Aorta (tissue), 5 donors: ENCODE measurements around the gene SPDYE2B. TPM values are rescaled to one million over a fixed set of nuclear protein-coding genes. Genes with fewer than 3 reads are reported as not detected.
"Not testable (repeated sequence)": the region's sequence is repeated elsewhere in the genome, so short reads cannot be mapped to it uniquely, and the experiment has no call there.

ENCODE experiments used
- ATAC-seq: fragments of 200-7000 bp; cut with Tn5 transposase; one replicate; pipeline ENCODE4 v1.9.1; 2022; ENCODE audit warnings: moderate library complexity; ENCODE audit not compliant: low FRiP score
- DNase-seq, 2 donors: peaks; one replicate each; pipeline ENCODE4 v3.0.0-alpha.2; 2020
- H3K27ac ChIP-seq, 2 donors: one replicate each; pipeline ENCODE4 v1.5.1; 2013; ENCODE audit warnings: low read length in 2 of 2, mild to moderate bottlenecking in 2 of 2, moderate library complexity in 2 of 2, control low read depth in 1 of 2, inconsistent platforms in 1 of 2, low read depth in 1 of 2
- H3K27me3 ChIP-seq, 2 donors: one replicate each; pipeline ENCODE4 v1.6.1; 2013; ENCODE audit warnings: control low read depth in 1 of 2, low read length in 1 of 2, mild to moderate bottlenecking in 1 of 2, moderate library complexity in 1 of 2; ENCODE audit not compliant: insufficient read depth in 2 of 2, control insufficient read depth in 1 of 2
- H3K36me3 ChIP-seq, 2 donors: one replicate each; pipeline ENCODE4 v1.6.1; 2013; ENCODE audit warnings: control low read depth in 1 of 2, low read length in 1 of 2, mild to moderate bottlenecking in 1 of 2; ENCODE audit not compliant: insufficient read depth in 2 of 2, control insufficient read depth in 1 of 2
- H3K4me1 ChIP-seq, 2 donors: one replicate each; pipeline ENCODE4 v1.6.1; 2013; ENCODE audit warnings: low read length in 2 of 2, control low read depth in 1 of 2, mild to moderate bottlenecking in 1 of 2, moderate library complexity in 1 of 2; ENCODE audit not compliant: insufficient read depth in 2 of 2, control insufficient read depth in 1 of 2
- H3K4me3 ChIP-seq, 2 donors: one replicate each; pipeline ENCODE4 v1.5.1; 2013; ENCODE audit warnings: low read length in 2 of 2, control low read depth in 1 of 2, mild to moderate bottlenecking in 1 of 2
- H3K9me3 ChIP-seq: one replicate; pipeline ENCODE4 v1.6.1; 2013; ENCODE audit warnings: mild to moderate bottlenecking, low read length; ENCODE audit not compliant: control insufficient read depth
- WGBS, 2 donors: extraction: QIAGEN DNeasy Blood & Tissue Kit; methylation state at CpG; one replicate each; pipeline ENCODE4 v1.1.7; 2013; 5-methylcytosine and 5-hydroxymethylcytosine counted together
- intact Hi-C, 2 donors: fragments of 100-400 bp; cut with DNase I; formaldehyde crosslinking; loops; one replicate each; pipeline versions ENCODE4 v1.14.2 to v1.15.0; 2022
- polyA plus RNA-seq, 2 donors: library from polyadenylated mRNA; stranded (reverse); fragments of 200-250 nt; gene quantifications; one replicate each; pipeline ENCODE4 v1.2.3, GENCODE V29; 2013
- total RNA-seq, 2 donors: library from RNA; stranded (reverse); fragmentation: NEBNext Ultra II Directional; extraction: Animal tissue kit (Norgen Biotek cat#: 25700); gene quantifications; one replicate each; pipeline ENCODE4 v1.2.1, GENCODE V29; 2021
- donor health status: healthy with polysubstance abuse.
- donor health status: Bipolar disorder and iron deficiency.
- donor health status: DM: no; HTN: no; CAD: no.
- donor health status: DM: no; HTN: no; CAD: no.
- donor health status: DM: yes; HTN: yes; CAD: no.

SPDYE2B gene
- total and polyA plus RNA-seq, 4 donors: not detected

DNA sequence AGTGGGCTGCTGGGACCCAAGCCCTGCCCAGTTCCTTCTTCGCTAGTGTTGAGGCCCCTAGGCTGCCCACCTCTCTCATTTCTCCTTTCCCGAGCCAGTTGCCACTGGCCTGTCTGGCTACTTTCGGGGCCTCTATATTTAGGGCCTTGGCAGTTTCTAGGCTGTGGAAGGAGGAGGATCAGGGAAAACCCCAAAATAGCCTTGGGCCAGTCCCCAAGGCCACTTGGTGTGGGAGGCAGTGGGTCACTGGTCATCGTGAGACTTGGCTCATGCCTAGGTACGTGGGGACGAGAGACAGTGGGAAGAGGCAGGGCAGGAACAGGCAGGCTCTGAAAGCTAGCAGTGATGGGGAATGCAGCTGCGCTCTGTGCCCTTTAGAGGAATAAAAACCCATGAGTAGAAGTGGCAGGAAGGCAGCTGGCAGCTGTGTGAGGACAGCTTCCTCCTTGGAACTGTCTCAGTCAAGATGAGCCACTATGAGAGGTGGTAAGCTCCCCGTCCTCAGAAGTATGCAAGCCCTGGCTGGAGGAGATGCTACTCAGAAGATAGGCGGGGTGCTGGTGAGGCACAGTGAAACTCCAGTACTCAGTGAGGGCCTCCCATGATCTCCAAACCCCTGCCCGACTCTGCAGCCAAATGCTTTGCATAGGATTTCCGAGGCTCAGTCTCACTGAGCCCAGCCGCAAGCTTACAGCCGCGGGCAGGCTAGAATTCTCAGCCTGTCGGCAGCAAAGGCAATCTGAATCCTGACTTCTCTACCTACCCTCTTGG lies 36.4 kb upstream of the SPDYE2B start:
- intact Hi-C loops, ATAC-seq, H3K27ac ChIP-seq, H3K9me3 ChIP-seq, H3K36me3 ChIP-seq, H3K4me1 ChIP-seq, H3K4me3 ChIP-seq, H3K27me3 ChIP-seq: not testable (repeated sequence)
- DNase-seq: peak in 1 of 2 donors; percentile 50
- 22 to 29% methylated on average over 4 to 5 of the region's 15 CpGs for WGBS, 2 donors

DNA sequence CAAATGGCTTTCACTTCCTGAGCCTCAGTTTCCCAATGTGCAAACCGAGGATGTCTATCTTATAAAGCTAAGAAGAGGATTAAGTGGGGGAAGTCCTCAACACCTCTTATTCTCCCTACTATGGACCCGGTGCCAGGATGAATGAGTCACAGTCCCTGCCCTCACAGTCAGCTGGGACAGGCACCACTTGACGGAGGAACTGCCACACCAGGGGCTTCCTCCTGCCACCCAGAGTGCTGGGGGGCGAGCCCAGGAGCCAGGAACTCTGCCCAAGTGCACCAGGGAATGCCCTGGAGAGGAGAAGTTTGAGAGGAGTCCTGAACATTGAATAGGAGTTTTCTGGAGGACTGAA lies 35.8 kb upstream of the SPDYE2B start:
- H3K36me3 ChIP-seq, H3K27ac ChIP-seq, H3K4me1 ChIP-seq, H3K9me3 ChIP-seq, DNase-seq, H3K4me3 ChIP-seq, H3K27me3 ChIP-seq, intact Hi-C loops: not testable (repeated sequence)
- no CpG with 5 or more reads among the region's 4 CpGs for WGBS, 2 donors
- ATAC-seq: peak; percentile 42

DNA sequence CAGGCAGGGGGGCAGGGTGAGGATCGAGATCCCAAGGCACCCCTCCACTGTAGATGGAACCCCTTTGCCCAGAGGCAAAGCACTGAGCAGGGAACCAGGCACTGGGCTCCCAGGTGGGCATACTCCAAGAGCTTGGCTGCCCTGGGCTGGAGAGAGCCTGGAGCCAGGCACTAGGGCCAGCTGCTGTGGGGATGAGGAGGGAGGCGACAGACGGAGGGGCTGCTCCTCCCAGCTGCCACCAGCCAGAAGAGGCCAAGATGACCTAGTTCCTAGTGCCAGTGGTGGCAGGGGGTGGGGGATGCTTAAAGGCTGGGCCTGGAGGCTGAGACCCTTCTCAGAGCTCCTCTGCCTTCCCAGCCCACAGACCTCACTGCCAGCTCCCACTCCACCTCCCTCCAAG lies 35.2 kb upstream of the SPDYE2B start:
- H3K27me3 ChIP-seq, H3K4me3 ChIP-seq, H3K9me3 ChIP-seq, H3K36me3 ChIP-seq, DNase-seq, intact Hi-C loops, H3K4me1 ChIP-seq, H3K27ac ChIP-seq: not testable (repeated sequence)
- ATAC-seq: peak; percentile 0
- no CpG with 5 or more reads among the region's 3 CpGs for WGBS, 2 donors

GRCh38 chr7:102615930-102616329 lies 34.2 kb upstream of the SPDYE2B start:
- ATAC-seq, H3K4me1 ChIP-seq, H3K36me3 ChIP-seq, DNase-seq, H3K9me3 ChIP-seq, H3K4me3 ChIP-seq, H3K27me3 ChIP-seq, H3K27ac ChIP-seq, intact Hi-C loops: not testable (repeated sequence)
- WGBS, 2 donors: no CpG with 5 or more reads among the region's 10 CpGs

DNA sequence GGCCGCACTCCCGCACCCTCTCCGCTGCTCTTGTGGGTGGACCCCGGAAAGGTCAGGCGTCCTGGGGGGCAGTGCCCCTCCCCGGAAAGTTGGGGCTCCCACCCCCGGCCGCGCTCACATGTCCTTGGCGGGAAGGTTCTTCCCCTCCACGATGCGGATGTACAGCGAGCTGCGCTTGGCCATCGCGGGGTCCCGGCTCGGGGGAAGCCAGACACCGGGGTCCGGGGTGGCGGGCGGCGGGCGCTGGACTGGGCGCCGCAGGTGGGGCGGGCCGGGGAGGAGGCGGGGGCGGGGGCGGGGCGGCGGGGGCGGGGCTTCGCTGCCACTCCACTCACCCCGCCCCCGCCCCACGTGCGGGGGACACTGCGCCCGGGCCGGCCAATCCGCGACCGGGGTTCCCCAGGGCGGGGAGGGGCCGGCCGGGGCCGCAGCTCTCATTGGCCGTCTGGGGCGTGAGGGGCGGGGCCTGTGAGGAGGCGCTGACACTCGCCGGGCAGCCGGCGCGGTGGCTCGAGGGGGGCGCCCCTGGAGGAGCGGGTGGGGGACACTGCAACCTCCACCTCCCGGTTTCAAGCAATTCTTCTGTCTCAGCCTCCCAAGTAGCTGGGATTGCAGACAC lies 33.5 kb upstream of the SPDYE2B start, which contains the start of gene RASA4:
TSS of gene RASA4 (minus strand) at position 250 of the 619 bp plus-strand sequence. CDS start at position 183, 67 bp downstream.
- H3K27me3 ChIP-seq, H3K36me3 ChIP-seq, intact Hi-C loops, H3K4me1 ChIP-seq, H3K9me3 ChIP-seq, H3K27ac ChIP-seq: not testable (repeated sequence)
- DNase-seq (peak; percentile 70 to 80), ATAC-seq (peak; percentile 91)
- H3K4me3 ChIP-seq: peak within 1 kb of the TSS; percentile 36 to 64
- 0% methylated on average over 18 to 29 of the region's 62 CpGs for WGBS, 2 donors

DNA sequence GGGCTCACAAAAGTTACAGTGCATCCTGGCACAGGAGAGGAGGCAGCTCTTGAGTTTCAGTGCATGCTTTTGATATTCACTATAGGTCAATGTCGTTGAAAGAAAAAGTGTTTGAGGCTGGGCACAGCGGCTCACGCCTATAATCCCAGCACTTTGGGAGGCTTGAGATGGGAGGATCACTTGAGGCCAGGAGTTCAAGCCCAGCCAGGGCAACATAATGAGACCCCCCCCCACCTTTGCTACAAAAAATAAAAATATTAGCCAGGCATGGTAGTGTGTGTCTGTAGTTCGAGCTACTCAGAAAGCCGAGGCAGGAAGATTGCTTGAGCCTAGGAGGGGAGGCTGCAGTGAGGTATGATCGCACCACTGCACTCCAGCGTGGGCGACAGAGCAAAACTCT lies 32.0 kb upstream of the SPDYE2B start:
- H3K4me1 ChIP-seq, H3K27me3 ChIP-seq, H3K9me3 ChIP-seq, ATAC-seq, intact Hi-C loops, H3K36me3 ChIP-seq, H3K27ac ChIP-seq, H3K4me3 ChIP-seq: not testable (repeated sequence)
- WGBS, 2 donors: 85% methylated on average over 3 to 5 of the region's 8 CpGs
- peak in 1 of 2 donors; percentile 15 for DNase-seq

DNA sequence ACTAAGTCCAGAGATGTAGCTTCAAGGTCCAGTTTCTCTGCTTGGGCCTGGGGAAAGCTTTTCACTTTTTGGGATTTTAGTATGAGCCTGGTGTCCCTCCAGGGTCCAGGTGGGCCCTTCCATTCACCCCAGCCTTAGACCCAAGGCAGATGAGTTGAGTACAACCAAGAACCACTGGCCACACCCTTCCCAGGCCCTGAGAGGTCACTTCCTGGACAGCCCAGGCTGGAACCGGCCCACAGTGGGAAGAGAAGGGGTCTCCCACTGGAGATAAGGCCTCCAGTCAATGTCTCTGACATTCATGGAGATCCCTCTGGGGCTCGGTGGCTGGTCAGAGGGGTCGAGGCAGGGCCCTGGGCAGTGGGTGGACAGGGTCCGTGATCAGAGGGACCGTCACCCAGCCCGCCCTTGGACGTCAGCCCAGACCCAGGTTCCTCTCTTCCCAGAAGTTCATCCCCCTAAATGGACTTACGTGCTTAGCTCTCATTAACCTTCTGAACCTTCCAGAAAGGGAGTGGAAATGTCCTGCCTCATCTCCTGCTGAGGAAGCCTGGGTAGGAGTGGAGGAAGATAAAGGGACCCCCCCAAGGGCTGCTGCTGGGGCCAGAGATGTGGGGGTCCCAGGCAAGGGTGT lies 22.7 kb upstream of the SPDYE2B start:
- ATAC-seq: peak; percentile 8
- intact Hi-C loops, DNase-seq, H3K4me1 ChIP-seq, H3K36me3 ChIP-seq, H3K27ac ChIP-seq, H3K27me3 ChIP-seq, H3K4me3 ChIP-seq, H3K9me3 ChIP-seq: not testable (repeated sequence)
- no CpG with 5 or more reads among the region's 8 CpGs for WGBS, 2 donors

- H3K4me3 ChIP-seq, H3K36me3 ChIP-seq, intact Hi-C loops, H3K27ac ChIP-seq, H3K9me3 ChIP-seq, ATAC-seq, H3K27me3 ChIP-seq, H3K4me1 ChIP-seq: not testable (repeated sequence)
- DNase-seq: peak in 1 of 2 donors; percentile 42
- WGBS, 2 donors: 61 to 72% methylated on average over 5 of the region's 9 CpGs
These were observed 19.5 kb upstream of the SPDYE2B start for GRCh38 chr7:102630622-102631021.

DNA sequence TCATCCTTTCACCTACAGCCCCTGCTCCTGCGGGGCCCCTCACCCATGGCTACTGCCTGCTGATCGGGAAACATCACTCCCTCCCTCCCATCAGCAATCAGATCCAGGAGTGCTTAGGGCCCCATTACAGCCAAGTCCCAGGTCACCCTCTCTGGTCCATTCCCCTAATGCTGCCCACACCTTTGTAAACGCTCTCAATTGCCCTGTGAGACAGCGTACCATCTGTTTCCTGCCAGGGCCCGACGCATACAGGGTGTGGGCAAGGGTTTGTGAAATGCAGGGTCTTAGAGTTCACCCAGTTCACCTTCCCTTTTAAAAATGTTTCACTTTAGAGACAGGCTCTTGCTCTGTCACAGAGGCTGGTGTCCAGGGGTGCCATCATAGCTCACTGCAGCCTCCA lies 15.8 kb upstream of the SPDYE2B start:
- H3K27me3 ChIP-seq, H3K9me3 ChIP-seq, H3K36me3 ChIP-seq, ATAC-seq, H3K4me1 ChIP-seq, intact Hi-C loops, H3K4me3 ChIP-seq, DNase-seq, H3K27ac ChIP-seq: not testable (repeated sequence)
- 85 to 88% methylated on average over 2 of the region's 6 CpGs for WGBS, 2 donors
